ENCODE data around the gene MYL12B.

Gene MYL12B

GRCh38 chr18:3236470-3236869 lies 25.5 kb upstream of the MYL12B start:
- DNase-seq, result no peak

- no peak for DNase-seq
Observed at GRCh38 chr18:3238742-3239141, 23.2 kb upstream of the MYL12B start.

GRCh38 chr18:3245185-3245564 lies 16.8 kb upstream of the MYL12B start:
- no peak for DNase-seq

DNA sequence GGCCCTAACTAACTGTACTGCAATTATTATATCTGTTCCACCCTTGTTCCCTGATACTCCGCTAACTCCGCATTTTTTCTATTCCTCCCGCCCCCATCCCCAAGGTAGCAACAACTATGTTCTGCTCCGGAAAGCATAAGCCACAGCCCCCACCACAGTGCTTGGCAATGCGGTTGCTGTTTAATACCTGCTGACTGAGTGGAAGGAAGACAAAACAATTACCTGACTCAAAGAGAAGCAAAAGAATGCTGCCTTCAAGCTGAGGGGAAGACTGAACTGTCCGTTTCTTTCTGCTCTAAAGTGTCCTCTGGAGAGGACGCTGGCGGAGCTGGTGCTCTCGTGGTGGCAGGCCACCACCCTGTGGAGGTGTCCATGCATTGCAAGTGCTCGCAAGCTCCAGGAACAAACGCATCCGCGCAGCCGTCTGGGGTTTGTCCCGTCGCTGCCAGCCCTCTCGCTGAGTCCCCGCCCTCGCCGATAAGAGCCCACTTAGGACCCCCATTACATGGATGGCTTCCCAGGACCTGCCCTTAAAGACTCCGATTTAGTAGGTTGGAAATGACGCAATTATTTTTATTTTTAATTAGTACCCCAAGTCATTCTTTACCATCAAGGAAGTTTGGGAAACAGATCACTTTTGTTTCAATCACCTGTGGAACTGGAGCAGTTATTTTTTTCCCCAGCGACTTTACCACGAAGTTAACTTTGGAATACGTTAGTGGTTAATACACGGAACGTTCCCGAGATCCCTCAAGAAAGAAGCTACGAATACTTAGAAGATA lies 15.9 kb upstream of the MYL12B start:
- DNase-seq, result peak; percentile 88

DNA sequence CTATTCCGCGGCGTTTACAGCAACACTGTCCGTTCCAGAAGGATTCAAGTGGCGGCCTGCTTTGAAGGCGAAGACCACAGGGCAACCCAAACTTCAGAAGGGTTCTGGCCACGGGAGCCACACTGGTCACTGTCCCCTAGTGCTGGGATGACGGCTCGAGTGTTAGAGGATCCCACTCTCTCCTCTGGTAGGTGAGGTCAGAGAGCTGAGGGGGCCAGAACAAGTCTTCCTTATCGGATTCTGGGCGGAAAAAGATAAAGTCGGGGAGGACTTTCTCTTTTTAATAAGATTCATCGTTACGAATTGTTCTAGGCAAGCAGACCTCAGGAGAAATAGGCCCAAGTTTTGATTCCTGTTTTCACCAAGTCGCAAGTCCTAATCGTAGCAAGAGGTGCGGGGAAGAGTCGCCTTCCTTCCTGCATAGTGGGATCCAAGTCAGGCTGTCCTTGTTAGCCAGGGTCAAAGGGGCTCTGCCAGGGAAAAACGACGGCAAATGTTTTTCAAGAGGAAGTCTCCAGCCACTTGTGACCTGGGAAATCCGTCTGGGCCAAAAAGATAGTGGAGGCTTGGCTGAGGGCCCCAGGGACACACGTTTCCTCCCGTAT lies 15.2 kb upstream of the MYL12B start:
- DNase-seq, result no peak

DNA sequence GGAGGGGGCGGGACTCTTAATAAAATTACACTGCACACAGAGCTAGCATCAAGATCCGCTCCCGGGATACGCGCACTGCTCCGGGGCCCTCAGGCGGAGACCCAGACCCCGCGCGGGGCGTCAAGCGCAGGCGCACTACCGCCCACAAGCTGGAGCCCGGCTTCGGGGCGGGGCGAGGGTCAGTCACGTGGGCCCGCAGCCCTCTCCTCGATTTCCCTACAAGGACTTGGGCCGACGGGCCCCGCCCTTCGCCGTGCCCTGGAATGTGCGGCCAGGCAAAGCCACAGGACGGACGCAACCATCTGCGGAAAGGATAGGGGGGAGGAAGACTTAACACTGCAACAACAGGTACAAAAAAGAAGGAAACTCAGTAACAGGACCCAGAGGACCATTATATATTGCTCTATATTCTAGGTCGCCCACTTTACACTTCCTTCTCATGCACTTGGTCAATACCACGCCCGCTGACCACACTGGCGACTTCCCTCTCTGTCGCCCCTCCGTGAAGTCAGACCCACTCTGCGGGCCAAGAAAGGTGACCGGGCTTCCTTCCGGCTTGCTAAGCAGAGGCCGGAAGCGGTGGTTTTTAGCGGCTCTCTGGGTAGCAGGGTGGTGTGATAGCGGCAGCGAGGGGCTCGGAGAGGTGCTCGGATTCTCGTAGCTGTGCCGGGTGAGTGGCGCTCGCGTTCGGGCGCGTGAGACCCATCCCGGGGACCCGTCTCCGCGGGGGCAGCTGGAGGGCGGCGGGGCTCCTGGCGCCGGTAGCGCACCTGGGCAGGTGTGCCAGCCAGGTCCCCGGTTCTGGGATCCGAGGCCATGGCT lies 14.5 kb upstream of the MYL12B start, which contains the start of gene MYL12A:
TSS of gene MYL12A (plus strand) at position 562 of the 822 bp plus-strand sequence. CDS start 5,447 bp downstream, outside the sequence.
- peak; percentile 99 for DNase-seq

DNA sequence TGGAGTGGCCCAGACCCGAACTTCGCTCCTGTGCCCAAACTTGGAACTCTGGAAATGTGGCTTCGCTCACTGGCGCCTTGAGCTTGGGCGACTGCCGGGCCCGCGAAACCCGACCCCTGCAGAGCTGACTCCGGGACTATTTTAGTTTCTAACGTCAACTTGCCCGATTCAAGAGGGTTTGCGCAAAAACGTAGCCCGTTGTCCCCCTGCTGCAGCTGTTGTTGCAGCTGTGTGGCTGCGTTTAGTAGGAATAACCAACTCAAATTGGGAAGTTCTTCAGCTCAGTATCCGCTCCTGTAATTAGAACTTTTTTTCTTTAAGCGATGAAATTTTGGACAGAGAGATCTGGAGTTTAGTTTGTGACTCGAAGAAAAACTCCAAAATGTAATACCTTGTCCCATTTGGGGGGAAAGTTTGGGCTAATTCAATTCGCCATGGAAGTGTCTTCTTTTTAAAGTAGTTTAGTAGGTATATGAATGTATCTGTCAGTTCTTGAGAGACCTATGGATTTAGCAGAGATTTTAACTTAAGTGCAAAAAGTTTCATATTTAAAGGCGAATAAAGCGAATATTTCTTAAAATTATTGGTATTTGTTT lies 13.8 kb upstream of the MYL12B start:
- DNase-seq, result peak; percentile 35

- peak; percentile 73 for DNase-seq
Observed at GRCh38 chr18:3248658-3249359, 13.1 kb upstream of the MYL12B start.

DNA sequence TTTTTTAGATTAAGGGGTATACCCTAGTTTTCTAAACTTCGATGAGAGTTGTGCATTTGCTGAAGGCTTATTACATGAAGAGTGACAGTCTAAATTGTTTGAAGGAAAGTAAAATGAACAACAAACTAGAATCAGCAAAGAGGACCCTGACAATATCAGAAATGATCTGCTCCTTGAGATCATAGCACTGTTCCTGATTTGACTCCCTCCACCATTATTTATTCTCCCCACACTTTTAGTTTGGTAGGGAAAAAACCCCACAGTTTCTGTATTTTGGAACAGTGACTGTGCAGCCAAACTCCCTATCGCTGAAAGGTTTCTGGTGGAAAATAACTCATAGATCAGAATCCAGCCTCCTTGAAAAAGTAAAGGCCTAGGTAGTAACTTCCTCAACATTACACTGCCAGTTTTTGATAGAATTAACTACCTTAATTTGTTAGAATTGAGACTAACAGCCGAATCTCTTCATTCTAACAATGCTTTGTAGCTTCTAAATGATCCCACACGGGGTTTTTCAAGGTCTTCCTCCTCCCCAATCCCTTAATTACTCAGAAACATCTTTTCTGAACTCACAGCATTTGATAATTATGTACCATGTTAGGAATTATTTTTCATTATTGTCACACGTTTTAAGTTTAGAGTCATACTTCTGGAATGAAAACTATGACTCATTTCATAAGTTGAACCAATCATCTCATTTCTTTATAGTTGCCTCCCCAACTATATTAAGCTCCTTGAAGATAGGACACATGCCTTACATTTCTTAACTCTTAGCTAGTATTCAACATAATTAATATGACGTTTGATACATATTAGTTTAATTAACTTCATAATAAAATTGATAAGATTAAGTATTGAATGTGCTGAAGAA lies 11.5 kb upstream of the MYL12B start:
- DNase-seq, result peak; percentile 91

GRCh38 chr18:3251249-3251962 lies 10.5 kb upstream of the MYL12B start:
- DNase-seq, result peak; percentile 52

- peak; percentile 90 for DNase-seq
Observed at GRCh38 chr18:3251963-3252277, 10.0 kb upstream of the MYL12B start.

- no peak for DNase-seq
Observed at GRCh38 chr18:3252843-3253242, 9.1 kb upstream of the MYL12B start.

GRCh38 chr18:3254725-3255124 lies 7.2 kb upstream of the MYL12B start:
- DNase-seq, result no peak

DNA sequence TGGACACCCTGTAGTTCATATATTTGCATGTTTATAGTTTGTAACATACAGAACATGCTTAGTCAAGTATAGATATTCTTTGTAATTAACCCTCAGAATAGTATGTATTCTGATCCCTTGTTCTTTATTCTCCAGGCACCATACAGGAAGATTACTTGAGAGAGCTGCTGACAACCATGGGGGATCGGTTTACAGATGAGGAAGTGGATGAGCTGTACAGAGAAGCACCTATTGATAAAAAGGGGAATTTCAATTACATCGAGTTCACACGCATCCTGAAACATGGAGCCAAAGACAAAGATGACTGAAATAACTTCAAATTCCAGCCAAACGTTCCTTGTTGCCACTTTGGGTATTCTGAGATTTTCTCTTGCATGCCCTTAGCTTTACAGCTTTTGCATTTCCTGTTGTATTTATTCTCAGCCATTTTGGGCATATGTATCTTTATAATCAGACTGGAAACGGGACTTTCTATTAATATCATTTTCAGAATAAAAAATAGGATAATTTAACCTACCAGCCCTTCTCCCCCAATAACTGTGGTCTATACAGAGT lies 6.2 kb upstream of the MYL12B start:
- DNase-seq, result no peak

DNA sequence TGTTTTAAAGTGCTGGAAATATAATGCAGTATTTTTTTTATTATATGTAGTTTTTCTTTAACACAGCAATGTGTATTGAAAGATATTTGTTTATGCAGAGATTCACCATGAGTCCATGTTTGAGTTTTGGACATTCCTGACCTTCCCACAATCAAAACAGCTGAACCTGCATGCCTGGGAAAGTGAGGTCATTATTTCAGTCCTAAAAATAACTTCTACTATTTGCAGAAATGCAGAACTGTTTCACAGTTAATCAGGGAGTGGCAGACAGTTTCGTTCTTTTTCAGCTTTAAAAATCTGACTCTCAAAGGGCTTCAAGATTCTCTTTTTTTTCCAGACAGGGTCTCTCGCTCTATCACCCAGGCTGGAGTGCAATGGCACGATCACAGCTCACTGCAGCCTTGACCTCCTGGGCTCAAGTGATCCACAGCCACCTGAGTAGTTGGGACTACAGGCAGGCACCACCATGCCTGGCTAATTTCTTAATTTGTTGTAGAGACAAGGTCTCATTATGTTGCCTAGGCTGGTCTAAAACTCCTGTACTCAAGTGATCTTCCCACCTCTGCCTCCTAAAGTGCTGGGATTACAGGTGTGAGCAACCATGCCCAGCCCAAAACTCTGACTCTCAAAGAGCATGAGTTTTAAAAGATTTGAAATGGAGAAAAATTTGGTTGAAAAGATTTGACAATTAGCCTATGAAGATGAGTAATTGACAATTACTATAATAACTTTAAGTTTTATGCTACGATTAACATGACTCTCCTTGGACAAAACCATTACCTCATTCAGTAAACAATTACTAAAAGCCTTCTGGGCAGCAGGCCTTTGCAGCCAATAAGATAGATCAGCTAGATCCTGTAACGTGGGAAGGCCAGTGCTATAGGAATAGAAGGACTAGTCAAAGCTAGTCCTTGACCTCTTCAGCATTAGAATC lies 5.0 kb upstream of the MYL12B start:
- DNase-seq, result peak; percentile 79

- no peak for DNase-seq
Observed at GRCh38 chr18:3257627-3258120, 4.3 kb upstream of the MYL12B start.

DNA sequence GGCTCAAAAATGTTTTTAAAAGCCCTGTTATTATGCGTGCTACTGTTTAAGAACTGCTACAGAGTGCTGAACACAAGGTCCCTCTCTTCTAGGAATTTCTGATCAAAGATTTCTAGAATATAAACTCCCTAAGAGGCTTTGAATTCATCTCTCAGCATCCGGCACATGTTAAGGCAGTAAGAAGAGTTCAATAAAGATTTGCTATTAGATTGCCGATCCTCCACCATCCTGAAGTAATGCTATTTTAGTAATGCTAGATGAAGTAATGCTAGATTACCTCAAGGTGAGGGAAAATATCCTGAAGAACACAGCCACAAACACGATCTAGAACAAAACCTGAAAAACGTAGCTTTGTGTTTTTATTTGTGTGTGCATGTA lies 949 bp upstream of the MYL12B start:
- no peak for DNase-seq

- no peak for DNase-seq
Observed at GRCh38 chr18:3262234-3263131, 550 bp downstream of the MYL12B start.

Measured in fibroblast of skin of scalp (primary cell).